CD8-positive, alpha-beta memory T cell (primary cell): ENCODE data around the gene PPP2R5E. TPM values are rescaled to one million over a fixed set of nuclear protein-coding genes. Genes with fewer than 3 reads are reported as not detected.

Source experiments
- CTCF ChIA-PET: fragments of 350-600 bp; sonication (Branson Sonifier 250); formaldehyde crosslinking; loops from one replicate; lab custom pipeline; 2021; ENCODE audit warnings: antibody characterized with exemption; lab: Charles Lee
- POLR2A ChIA-PET: fragments of 350-600 bp; sonication (Branson Sonifier 250); formaldehyde crosslinking; loops from one replicate; lab custom pipeline; 2021; ENCODE audit warnings: antibody characterized with exemption; lab: Charles Lee
- DNase-seq, 5 donors: peaks; one replicate each; pipeline versions ENCODE4 v3.0.0 to v3.0.0-alpha.2; 2020 to 2022; ENCODE audit warnings: mixed read lengths in 1 of 5
- H3K27ac ChIP-seq: one replicate; pipeline ENCODE4 v1.7.0; 2013; ENCODE audit warnings: low read depth, mild to moderate bottlenecking, low read length, moderate library complexity
- H3K27me3 ChIP-seq: 2 replicates; pipeline ENCODE4 v1.7.0; 2013; ENCODE audit warnings: low read length, mild to moderate bottlenecking; ENCODE audit not compliant: insufficient read depth, poor library complexity, severe bottlenecking
- H3K36me3 ChIP-seq: 2 replicates; pipeline ENCODE4 v1.7.0; 2013; ENCODE audit warnings: mild to moderate bottlenecking, low read length, moderate library complexity; ENCODE audit not compliant: insufficient read depth
- H3K4me1 ChIP-seq: 2 replicates; pipeline ENCODE4 v1.7.0; 2013; ENCODE audit warnings: mild to moderate bottlenecking, low read length, moderate library complexity; ENCODE audit not compliant: insufficient read depth
- H3K4me3 ChIP-seq: 2 replicates; pipeline ENCODE4 v1.7.0; 2013; ENCODE audit warnings: mild to moderate bottlenecking, low read length
- H3K9me3 ChIP-seq: 2 replicates; pipeline ENCODE4 v1.7.0; 2013; ENCODE audit warnings: mild to moderate bottlenecking, low read length
- H3K27ac Mint-ChIP-seq, 8 donors: one replicate each; pipeline ENCODE4 v1.8.0; 2020 to 2021; ENCODE audit warnings: mixed read lengths in 8 of 8, mild to moderate bottlenecking in 6 of 8, inconsistent platforms in 3 of 8, moderate library complexity in 3 of 8
- H3K27me3 Mint-ChIP-seq, 2 donors: one replicate each; pipeline ENCODE4 v1.8.0; 2020 to 2021; ENCODE audit warnings: mixed read lengths in 2 of 2, mild to moderate bottlenecking in 1 of 2, moderate library complexity in 1 of 2
- H3K36me3 Mint-ChIP-seq, 3 donors: one replicate each; pipeline ENCODE4 v1.8.0; 2020 to 2021; ENCODE audit warnings: mixed read lengths in 3 of 3, inconsistent platforms in 1 of 3, mild to moderate bottlenecking in 1 of 3
- H3K4me1 Mint-ChIP-seq, 3 donors: one replicate each; pipeline ENCODE4 v1.8.0; 2020 to 2021; ENCODE audit warnings: mixed read lengths in 3 of 3, inconsistent platforms in 1 of 3, mild to moderate bottlenecking in 1 of 3
- H3K4me3 Mint-ChIP-seq, 7 donors: one replicate each; pipeline ENCODE4 v1.8.0; 2020 to 2021; ENCODE audit warnings: mixed read lengths in 7 of 7, mild to moderate bottlenecking in 6 of 7, moderate library complexity in 4 of 7, inconsistent platforms in 2 of 7
- H3K9me3 Mint-ChIP-seq, 5 donors: one replicate each; pipeline ENCODE4 v1.8.0; 2020 to 2022; ENCODE audit warnings: mixed read lengths in 5 of 5, mild to moderate bottlenecking in 3 of 5, moderate library complexity in 2 of 5, inconsistent platforms in 1 of 5
- polyA plus RNA-seq: library from polyadenylated mRNA; unstranded; fragments of 300-500 nt; fragmentation: Illumina TruSeq; gene quantifications from one replicate; pipeline ENCODE4 v1.2.3, GENCODE V29; 2021
- total RNA-seq, 2 experiments: library from RNA; stranded (reverse); gene quantifications; one replicate each; pipeline ENCODE4 v1.2.3, GENCODE V29; 2021

The PPP2R5E gene
- total and polyA plus RNA-seq, 3 experiments from 2014 or later: 39.3 to 56.5 (median 55.0) TPM

DNA sequence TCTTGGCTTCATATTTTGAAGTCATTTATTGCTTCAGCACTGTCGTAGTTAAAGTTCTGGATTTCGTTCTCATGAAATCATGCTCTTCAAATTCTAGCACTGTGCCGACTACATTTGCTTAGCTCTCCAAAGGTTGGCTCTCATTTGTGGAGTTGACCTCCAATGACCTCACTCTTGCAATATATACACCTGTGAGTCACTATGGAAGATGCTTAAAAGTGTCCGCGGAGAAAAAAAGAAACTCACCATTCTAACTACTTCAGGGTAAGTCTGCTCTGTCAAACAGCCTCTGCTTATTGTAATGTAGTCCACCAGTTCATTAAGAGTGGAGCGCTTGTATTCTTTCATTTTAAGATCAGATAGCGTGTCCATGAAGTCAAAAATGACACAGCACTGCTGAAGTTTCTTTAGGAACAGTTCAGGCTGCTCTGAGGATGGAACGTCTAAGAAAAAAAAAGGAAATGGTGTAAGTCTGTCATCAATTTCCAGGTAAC is 89.7 kb downstream of the PPP2R5E start:
- Histone ChIP-seq H3K4me1 (no peaks in the 10 kb centered on the region), H3K4me3 (no peak overlapping the region), H3K27me3 (no peaks in the 10 kb centered on the region), H3K36me3 (no peaks in the 10 kb centered on the region), H3K9me3 (no peaks in the 10 kb centered on the region), H3K27ac (no peak overlapping the region)
- H3K36me3 Mint-ChIP-seq: peaks cover 4 to 38% (median 17%) of the 10 kb centered on the region in 3 donors
- H3K27ac Mint-ChIP-seq: peak overlapping the region in 1 of 8 donors; percentile 4
- peaks cover 29 to 67% (median 64%) of the 10 kb centered on the region in 3 donors for H3K4me1 Mint-ChIP-seq
- no peak for DNase-seq
- H3K9me3 Mint-ChIP-seq: no peaks in the 10 kb centered on the region
- no peak overlapping the region for H3K4me3 Mint-ChIP-seq
- ChIA-PET CTCF (no interaction called here), POLR2A (no interaction called here)
- H3K27me3 Mint-ChIP-seq: no peaks in the 10 kb centered on the region

DNA sequence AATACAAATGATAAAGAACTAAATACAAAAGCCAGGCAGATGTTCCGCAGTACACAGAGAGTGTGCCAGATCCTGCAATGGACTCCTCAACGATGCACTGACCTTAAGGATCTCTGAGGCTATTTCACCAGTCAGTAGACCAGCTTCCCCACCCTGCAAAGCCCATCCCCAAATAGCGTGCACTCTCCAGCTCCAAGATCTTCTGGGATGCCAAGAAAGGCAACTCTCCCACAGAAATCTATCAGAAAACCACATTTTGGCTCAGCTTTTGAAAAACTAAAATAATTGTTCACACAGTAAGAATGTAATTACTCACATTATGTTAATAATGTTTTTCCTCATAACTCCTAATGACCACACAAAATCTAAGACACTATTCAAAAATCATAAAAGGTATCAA is 90.4 kb downstream of the PPP2R5E start:
- CTCF ChIA-PET: no interaction called here
- H3K9me3 ChIP-seq: no peaks in the 10 kb centered on the region
- no peaks in the 10 kb centered on the region for H3K36me3 ChIP-seq
- Mint-ChIP-seq H3K27ac (peak overlapping the region in 1 of 8 donors; percentile 22), H3K9me3 (no peaks in the 10 kb centered on the region), H3K4me1 (peaks cover 27 to 61% (median 58%) of the 10 kb centered on the region in 3 donors), H3K27me3 (no peaks in the 10 kb centered on the region), H3K36me3 (peaks cover 4 to 38% (median 17%) of the 10 kb centered on the region in 3 donors), H3K4me3 (no peak overlapping the region)
- no peak overlapping the region for H3K27ac ChIP-seq
- POLR2A ChIA-PET: no interaction called here
- no peak overlapping the region for H3K4me3 ChIP-seq
- no peak for DNase-seq
- no peaks in the 10 kb centered on the region for H3K27me3 ChIP-seq
- no peaks in the 10 kb centered on the region for H3K4me1 ChIP-seq

DNA sequence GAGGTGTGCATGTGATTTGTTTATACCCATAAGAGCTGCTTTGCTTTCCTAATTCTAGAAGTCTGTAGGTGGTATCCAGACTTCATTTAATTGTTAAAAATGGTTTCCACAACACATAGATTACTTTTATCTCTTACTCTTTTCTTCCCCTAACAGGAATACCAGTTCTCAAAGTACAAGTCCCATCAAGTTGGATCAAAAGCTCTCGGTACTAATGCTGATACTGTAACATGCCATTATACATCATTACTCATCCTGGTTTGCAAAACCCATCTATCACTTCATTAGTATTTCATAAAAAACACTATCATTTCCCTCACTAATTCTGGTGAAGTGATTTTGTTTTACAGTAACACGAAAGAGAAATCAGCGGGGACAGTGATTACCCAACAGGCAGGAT is 94.3 kb downstream of the PPP2R5E start:
- no peaks in the 10 kb centered on the region for H3K36me3 ChIP-seq
- Mint-ChIP-seq H3K27me3 (no peaks in the 10 kb centered on the region), H3K4me3 (no peak overlapping the region), H3K27ac (no peak overlapping the region), H3K36me3 (peaks cover 4 to 53% (median 19%) of the 10 kb centered on the region in 3 donors), H3K9me3 (no peaks in the 10 kb centered on the region), H3K4me1 (peaks cover 23 to 55% (median 41%) of the 10 kb centered on the region in 3 donors)
- ChIA-PET POLR2A (no interaction called here), CTCF (no interaction called here)
- no peaks in the 10 kb centered on the region for H3K27me3 ChIP-seq
- H3K4me1 ChIP-seq: no peaks in the 10 kb centered on the region
- DNase-seq: no peak
- H3K27ac ChIP-seq: no peak overlapping the region
- H3K9me3 ChIP-seq: no peaks in the 10 kb centered on the region
- no peak overlapping the region for H3K4me3 ChIP-seq

DNA sequence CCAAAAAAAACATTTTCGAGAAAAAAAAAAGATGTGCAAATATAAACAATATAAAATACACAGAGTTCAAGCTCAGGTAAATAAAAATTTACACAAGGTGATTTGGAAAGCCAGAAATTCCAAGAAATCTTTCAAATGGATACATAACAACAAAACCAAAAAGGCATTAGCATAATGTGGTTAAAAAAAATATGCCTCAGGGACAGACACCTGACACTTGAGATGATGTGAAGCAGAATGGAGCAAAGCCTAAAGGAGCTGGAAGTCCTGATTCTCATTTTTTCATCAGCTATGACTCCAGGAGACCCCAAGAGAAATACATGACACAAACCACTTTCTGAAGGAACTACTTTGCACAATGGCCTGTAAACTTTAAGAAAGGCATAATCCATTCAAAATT is 98.6 kb downstream of the PPP2R5E start:
- Mint-ChIP-seq H3K4me1 (peaks cover 26 to 55% (median 46%) of the 10 kb centered on the region in 3 donors), H3K27me3 (no peaks in the 10 kb centered on the region), H3K4me3 (no peak overlapping the region), H3K9me3 (no peaks in the 10 kb centered on the region), H3K36me3 (peaks cover 0 to 36% (median 12%) of the 10 kb centered on the region in 3 donors), H3K27ac (no peak overlapping the region)
- CTCF ChIA-PET: no interaction called here
- POLR2A ChIA-PET: no interaction called here
- H3K4me3 ChIP-seq: no peak overlapping the region
- H3K4me1 ChIP-seq: no peaks in the 10 kb centered on the region
- no peaks in the 10 kb centered on the region for H3K9me3 ChIP-seq
- no peaks in the 10 kb centered on the region for H3K36me3 ChIP-seq
- no peak overlapping the region for H3K27ac ChIP-seq
- no peak for DNase-seq
- H3K27me3 ChIP-seq: no peaks in the 10 kb centered on the region

DNA sequence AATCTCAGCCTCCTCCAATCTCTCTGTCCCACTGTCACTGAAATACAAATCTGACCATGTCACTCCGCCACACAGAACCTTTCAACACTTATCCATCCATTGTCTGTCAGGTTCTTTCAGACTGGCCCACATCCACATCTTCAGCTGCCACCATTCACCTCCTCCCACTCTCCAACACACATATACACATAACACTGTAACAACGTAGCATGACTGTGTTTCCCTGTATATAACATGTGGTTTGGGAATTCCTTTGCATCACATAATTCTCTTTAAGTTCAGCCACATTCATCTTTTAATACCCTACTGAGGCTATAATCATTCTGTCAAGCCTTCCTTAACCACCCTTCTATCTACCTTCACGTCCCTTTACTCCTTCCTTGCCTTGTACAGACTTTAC is 99.2 kb downstream of the PPP2R5E start:
- H3K9me3 Mint-ChIP-seq: no peaks in the 10 kb centered on the region
- H3K36me3 ChIP-seq: no peaks in the 10 kb centered on the region
- H3K9me3 ChIP-seq: no peaks in the 10 kb centered on the region
- H3K27me3 Mint-ChIP-seq: no peaks in the 10 kb centered on the region
- peaks cover 0 to 34% (median 12%) of the 10 kb centered on the region in 3 donors for H3K36me3 Mint-ChIP-seq
- peaks cover 28 to 53% (median 42%) of the 10 kb centered on the region in 3 donors for H3K4me1 Mint-ChIP-seq
- CTCF ChIA-PET: no interaction called here
- H3K27ac ChIP-seq: no peak overlapping the region
- H3K27me3 ChIP-seq: no peaks in the 10 kb centered on the region
- H3K27ac Mint-ChIP-seq: peak overlapping the region in 4 of 8 donors; percentile 2 to 62 (median 14)
- POLR2A ChIA-PET: no interaction called here
- no peaks in the 10 kb centered on the region for H3K4me1 ChIP-seq
- H3K4me3 ChIP-seq: no peak overlapping the region
- no peak for DNase-seq
- H3K4me3 Mint-ChIP-seq: no peak overlapping the region

DNA sequence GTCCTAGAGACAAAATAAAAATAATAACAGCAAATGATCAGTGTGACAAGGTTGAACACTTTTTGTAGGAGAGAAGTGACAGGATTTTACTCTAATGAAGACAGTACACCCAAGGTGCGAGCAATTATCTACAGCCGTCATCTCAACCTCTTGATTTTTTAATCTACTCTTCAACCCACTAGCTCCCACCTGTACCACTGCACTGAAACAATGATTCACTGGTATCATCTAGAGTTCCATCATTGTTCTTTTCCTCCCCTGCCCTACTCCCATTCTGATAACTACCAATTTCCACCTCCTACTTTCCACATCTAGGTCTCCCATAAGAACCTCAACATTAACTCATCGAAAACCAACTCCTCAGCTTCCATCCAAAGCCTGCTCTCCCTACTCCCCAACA is 99.8 kb downstream of the PPP2R5E start:
- no peaks in the 10 kb centered on the region for H3K9me3 ChIP-seq
- Mint-ChIP-seq H3K36me3 (peaks cover 0 to 32% (median 12%) of the 10 kb centered on the region in 3 donors), H3K4me1 (peaks cover 35 to 57% (median 46%) of the 10 kb centered on the region in 3 donors), H3K27me3 (no peaks in the 10 kb centered on the region), H3K27ac (peak overlapping the region in 3 of 8 donors; percentile 2 to 32 (median 25)), H3K9me3 (no peaks in the 10 kb centered on the region), H3K4me3 (no peak overlapping the region)
- DNase-seq: no peak
- ChIA-PET POLR2A (no interaction called here), CTCF (no interaction called here)
- H3K4me3 ChIP-seq: no peak overlapping the region
- peaks cover 4% of the 10 kb centered on the region for H3K4me1 ChIP-seq
- no peaks in the 10 kb centered on the region for H3K27me3 ChIP-seq
- H3K36me3 ChIP-seq: no peaks in the 10 kb centered on the region
- no peak overlapping the region for H3K27ac ChIP-seq

DNA sequence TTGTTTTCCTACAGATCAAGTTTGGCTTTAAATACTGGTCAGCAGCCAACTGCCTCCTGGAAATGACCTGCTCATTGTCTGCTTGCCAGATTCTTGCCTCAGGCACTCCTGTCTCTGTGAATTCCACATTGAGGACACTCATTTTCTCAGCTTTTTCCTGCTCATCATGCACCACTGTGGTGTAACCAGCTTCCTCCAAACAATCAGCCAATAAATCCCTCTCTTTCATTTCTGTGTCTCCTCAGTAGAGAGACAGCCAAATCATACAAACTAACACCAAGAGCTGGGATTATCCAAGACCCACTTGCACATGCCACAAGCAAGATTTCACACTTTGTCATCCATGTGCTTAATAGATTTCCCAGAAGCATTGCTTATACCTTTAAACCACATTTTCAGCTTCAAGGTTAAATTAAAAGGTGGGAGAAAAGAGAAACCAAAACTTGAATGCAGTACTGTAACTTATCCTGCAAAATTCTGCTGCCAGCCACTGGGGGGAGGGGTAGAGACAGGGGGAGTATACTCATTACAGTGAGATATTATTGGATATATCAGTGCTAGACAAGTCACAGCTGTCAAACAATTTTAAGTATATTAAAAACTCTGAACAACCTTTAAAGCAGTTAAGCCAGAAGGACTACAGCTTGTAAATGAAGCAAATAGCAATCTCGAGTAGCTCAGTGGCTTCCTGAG is 105.0 kb downstream of the PPP2R5E start:
- ChIA-PET POLR2A (interaction anchor here (0.6 kb wide), 1 partner anchor 353 kb away, joined by 8 read pairs; no protein-coding TSS in a partner anchor), CTCF (no interaction called here)
- H3K9me3 Mint-ChIP-seq: no peaks in the 10 kb centered on the region
- no peak overlapping the region for H3K27ac ChIP-seq
- H3K9me3 ChIP-seq: no peaks in the 10 kb centered on the region
- H3K4me3 ChIP-seq: no peak overlapping the region
- H3K4me3 Mint-ChIP-seq: peak overlapping the region; percentile 0 to 55 (median 38)
- peaks cover 0 to 15% (median 6%) of the 10 kb centered on the region in 3 donors for H3K36me3 Mint-ChIP-seq
- H3K4me1 ChIP-seq: peaks cover 13% of the 10 kb centered on the region
- H3K27me3 Mint-ChIP-seq: no peaks in the 10 kb centered on the region
- peak in 2 of 5 donors; percentile 6 to 8 for DNase-seq
- no peaks in the 10 kb centered on the region for H3K27me3 ChIP-seq
- H3K4me1 Mint-ChIP-seq: peaks cover 68 to 83% (median 82%) of the 10 kb centered on the region in 3 donors
- H3K36me3 ChIP-seq: no peaks in the 10 kb centered on the region
- H3K27ac Mint-ChIP-seq: peak overlapping the region; percentile 1 to 80 (median 36)

DNA sequence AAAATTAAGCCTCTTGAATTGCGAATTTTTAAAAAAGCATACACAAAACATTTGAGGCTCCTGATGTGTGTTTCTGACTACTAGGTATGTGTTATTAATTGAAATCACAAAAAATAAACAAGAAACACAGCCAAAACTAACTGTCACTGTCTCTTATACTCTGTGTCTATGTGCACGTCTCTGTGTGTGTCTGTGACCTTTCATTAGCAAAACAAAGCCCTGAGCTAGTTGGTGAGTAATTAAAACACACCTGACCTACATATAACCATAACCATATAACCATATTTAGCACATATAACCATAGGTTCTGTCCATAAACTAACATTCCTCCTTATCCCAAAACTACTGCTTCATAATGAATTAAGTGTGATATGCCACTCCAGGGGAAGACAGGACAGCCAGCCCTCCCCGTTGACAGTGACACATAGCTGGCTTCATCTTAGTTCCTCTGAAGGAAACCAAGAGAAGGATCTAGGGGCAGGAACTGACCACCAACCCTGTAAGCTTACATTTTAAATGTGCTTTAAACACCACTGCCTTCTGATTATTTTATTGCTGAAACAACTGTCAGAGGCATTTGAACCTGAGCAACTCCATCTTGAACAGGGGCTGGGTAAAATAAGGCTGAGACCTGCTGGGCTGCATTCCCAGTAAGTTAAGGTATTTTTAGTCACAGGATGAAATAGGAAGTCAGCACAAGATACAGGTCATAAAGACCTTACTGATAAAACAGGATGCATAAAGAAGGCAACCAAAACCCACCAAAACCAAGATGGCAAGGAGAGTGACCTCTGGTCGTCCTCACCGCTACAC is 106.7 kb downstream of the PPP2R5E start:
- H3K4me1 Mint-ChIP-seq: peaks cover 77 to 87% (median 86%) of the 10 kb centered on the region in 3 donors
- H3K27me3 ChIP-seq: no peaks in the 10 kb centered on the region
- ChIA-PET POLR2A (no interaction called here), CTCF (no interaction called here)
- H3K4me3 Mint-ChIP-seq: peak overlapping the region in 1 of 7 donors; percentile 16
- no peaks in the 10 kb centered on the region for H3K9me3 Mint-ChIP-seq
- H3K36me3 Mint-ChIP-seq: peaks cover 0 to 10% (median 4%) of the 10 kb centered on the region in 3 donors
- no peaks in the 10 kb centered on the region for H3K9me3 ChIP-seq
- H3K4me3 ChIP-seq: no peak overlapping the region
- no peak overlapping the region for H3K27ac ChIP-seq
- H3K36me3 ChIP-seq: no peaks in the 10 kb centered on the region
- H3K4me1 ChIP-seq: peaks cover 13% of the 10 kb centered on the region
- H3K27ac Mint-ChIP-seq: peak overlapping the region in 6 of 8 donors; percentile 10 to 76 (median 36)
- no peaks in the 10 kb centered on the region for H3K27me3 Mint-ChIP-seq
- DNase-seq: no peak
